HepG2 (cell line): ENCODE results near the gene OPRD1. TPM values are rescaled to one million over a fixed set of nuclear protein-coding genes. Genes with fewer than 3 reads are reported as not detected.

Experiments
- ATRX ChIP-seq: sonication (generic); formaldehyde crosslinking; IDR thresholded peaks from 2 replicates; pipeline ENCODE4 v1.4.0; 2020; ENCODE audit warnings: missing genetic modification reagents, borderline replicate concordance
- EHMT2 ChIP-seq: fragments of 200-600 bp; sonication (generic); IDR thresholded peaks from 2 replicates; pipeline ENCODE4 v1.7.0; 2017; ENCODE audit warnings: antibody characterized with exemption, low read depth, low read length, borderline replicate concordance
- JUND ChIP-seq: sonication (generic); formaldehyde crosslinking; IDR thresholded peaks from 2 replicates; pipeline ENCODE4 v1.8.0; 2022; ENCODE audit warnings: mild to moderate bottlenecking, missing genetic modification reagents
- KAT8 ChIP-seq: IDR thresholded peaks from 2 replicates; pipeline ENCODE4 v1.6.1; 2016; ENCODE audit warnings: missing genetic modification reagents, missing compliant biosample characterization
- KDM6A ChIP-seq: IDR thresholded peaks from 2 replicates; pipeline ENCODE4 v1.6.1; 2016; ENCODE audit warnings: low read depth
- LCORL ChIP-seq, 2 experiments: fragments of 450-650 bp in 1 of 2; sonication (generic) in 1 of 2; formaldehyde crosslinking in 1 of 2; IDR thresholded peaks; 2 replicates each; pipeline versions ENCODE4 v1.5.0 to v1.6.1; 2017 to 2020; ENCODE audit warnings: antibody characterized with exemption in 1 of 2, missing genetic modification reagents in 1 of 2
- MIXL1 ChIP-seq: IDR thresholded peaks from 2 replicates; pipeline ENCODE4 v1.6.1; 2016
- NFIC ChIP-seq: IDR thresholded peaks from 2 replicates; pipeline ENCODE4 v1.6.1; 2012; ENCODE audit warnings: mild to moderate bottlenecking, low read length, inconsistent platforms
- NKX3-1 ChIP-seq: sonication (generic); formaldehyde crosslinking; IDR thresholded peaks from 2 replicates; pipeline ENCODE4 v1.5.0; 2020; ENCODE audit warnings: missing genetic modification reagents
- NR1H2 ChIP-seq: sonication (generic); formaldehyde crosslinking; IDR thresholded peaks from 2 replicates; pipeline ENCODE4 v1.8.1; 2022; ENCODE audit warnings: low read depth, missing genetic modification reagents, borderline replicate concordance
- RAD51 ChIP-seq: fragments of 450-650 bp; IDR thresholded peaks from 2 replicates; pipeline ENCODE4 v1.6.1; 2016; ENCODE audit warnings: borderline replicate concordance
- RORA ChIP-seq: sonication (generic); formaldehyde crosslinking; IDR thresholded peaks from 2 replicates; pipeline ENCODE4 v1.5.0; 2020; ENCODE audit warnings: mild to moderate bottlenecking, missing genetic modification reagents, moderate library complexity
- SAFB2 ChIP-seq: sonication (generic); formaldehyde crosslinking; IDR thresholded peaks from 2 replicates; pipeline ENCODE4 v1.5.1; 2020; ENCODE audit warnings: missing genetic modification reagents, low read depth, mild to moderate bottlenecking, borderline replicate concordance
- SCMH1 ChIP-seq: sonication (generic); formaldehyde crosslinking; IDR thresholded peaks from 2 replicates; pipeline ENCODE4 v1.9.0; 2021; ENCODE audit warnings: missing genetic modification reagents, mild to moderate bottlenecking, borderline replicate concordance
- SETDB1 ChIP-seq: sonication (generic); formaldehyde crosslinking; IDR thresholded peaks from 2 replicates; pipeline ENCODE4 v1.5.1; 2020; ENCODE audit warnings: missing genetic modification reagents, mild to moderate bottlenecking, borderline replicate concordance
- TSC22D2 ChIP-seq: sonication (generic); formaldehyde crosslinking; IDR thresholded peaks from 2 replicates; pipeline ENCODE4 v1.5.1; 2020; ENCODE audit warnings: missing genetic modification reagents, mild to moderate bottlenecking, borderline replicate concordance
- XRCC5 ChIP-seq: fragments of 200-400 bp; formaldehyde crosslinking; optimal IDR thresholded peaks from 2 replicates; pipeline ENCODE3; 2017; ENCODE audit warnings: mild to moderate bottlenecking, low read length
- ZKSCAN1 ChIP-seq: fragments of 150-350 bp; IDR thresholded peaks from 2 replicates; pipeline ENCODE4 v1.6.1; 2014; ENCODE audit warnings: low read length
- ZNF121 ChIP-seq: sonication (generic); formaldehyde crosslinking; IDR thresholded peaks from 2 replicates; pipeline ENCODE4 v1.5.0; 2020; ENCODE audit warnings: mild to moderate bottlenecking, missing genetic modification reagents
- ZNF136 ChIP-seq: sonication (generic); formaldehyde crosslinking; IDR thresholded peaks from 2 replicates; pipeline ENCODE4 v1.8.1; 2022; ENCODE audit warnings: low read depth, mild to moderate bottlenecking, moderate library complexity, missing genetic modification reagents
- ZNF350 ChIP-seq: sonication (generic); formaldehyde crosslinking; IDR thresholded peaks from 2 replicates; pipeline ENCODE4 v1.4.0; 2020; ENCODE audit warnings: mild to moderate bottlenecking, low read depth, missing genetic modification reagents, borderline replicate concordance
- ZNF557 ChIP-seq: sonication (generic); formaldehyde crosslinking; IDR thresholded peaks from 2 replicates; pipeline ENCODE4 v1.4.0; 2020; ENCODE audit warnings: missing genetic modification reagents
- ZSCAN30 ChIP-seq: sonication (generic); formaldehyde crosslinking; IDR thresholded peaks from 2 replicates; pipeline ENCODE4 v1.5.0; 2020; ENCODE audit warnings: mild to moderate bottlenecking, missing genetic modification reagents
- ZSCAN9 ChIP-seq: IDR thresholded peaks from 2 replicates; pipeline ENCODE4 v1.6.1; 2016; ENCODE audit warnings: borderline replicate concordance
- polyA plus RNA-seq, 8 experiments: library from polyadenylated mRNA; depleted of rRNA in 3 of 8; stranded (reverse) in 7 of 8; unstranded in 1 of 8; fragments of >200 nt; fragmentation: Illumina TruSeq in 4 of 8; extraction: Trizol in 4 of 8; gene quantifications; 2 replicates each; pipeline versions ENCODE4 v1.2.1 to v1.2.3, GENCODE V29; 2011 to 2016; ENCODE audit warnings: low read depth in 4 of 8, missing spikeins in 1 of 8, mixed read lengths in 1 of 8; ENCODE audit not compliant: insufficient read depth in 1 of 8
- total RNA-seq, 5 experiments: library from RNA; depleted of rRNA; stranded (reverse); fragments of >200 nt; fragmentation: Illumina TruSeq; extraction: Trizol; gene quantifications; 2 replicates each; pipeline ENCODE4 v1.2.3, GENCODE V29; 2016; ENCODE audit warnings: low read depth in 1 of 5
- TF ChIP-seq, protein P1 (sequence below): sonication (generic); formaldehyde crosslinking; IDR thresholded peaks from 2 replicates; pipeline ENCODE4 v1.8.1; 2023; ENCODE audit warnings: mild to moderate bottlenecking, moderate library complexity, missing genetic modification reagents
- TF ChIP-seq, protein P2 (sequence below): sonication (generic); formaldehyde crosslinking; IDR thresholded peaks from 2 replicates; pipeline ENCODE4 v1.8.0; 2022; ENCODE audit warnings: mild to moderate bottlenecking, missing genetic modification reagents, moderate library complexity

OPRD1 gene
- total and polyA plus RNA-seq, 2 of the 13 experiments (the other 11 are each of a cell fraction or from before 2014, with no cell fraction given): 0.02 to 0.03 TPM

DNA sequence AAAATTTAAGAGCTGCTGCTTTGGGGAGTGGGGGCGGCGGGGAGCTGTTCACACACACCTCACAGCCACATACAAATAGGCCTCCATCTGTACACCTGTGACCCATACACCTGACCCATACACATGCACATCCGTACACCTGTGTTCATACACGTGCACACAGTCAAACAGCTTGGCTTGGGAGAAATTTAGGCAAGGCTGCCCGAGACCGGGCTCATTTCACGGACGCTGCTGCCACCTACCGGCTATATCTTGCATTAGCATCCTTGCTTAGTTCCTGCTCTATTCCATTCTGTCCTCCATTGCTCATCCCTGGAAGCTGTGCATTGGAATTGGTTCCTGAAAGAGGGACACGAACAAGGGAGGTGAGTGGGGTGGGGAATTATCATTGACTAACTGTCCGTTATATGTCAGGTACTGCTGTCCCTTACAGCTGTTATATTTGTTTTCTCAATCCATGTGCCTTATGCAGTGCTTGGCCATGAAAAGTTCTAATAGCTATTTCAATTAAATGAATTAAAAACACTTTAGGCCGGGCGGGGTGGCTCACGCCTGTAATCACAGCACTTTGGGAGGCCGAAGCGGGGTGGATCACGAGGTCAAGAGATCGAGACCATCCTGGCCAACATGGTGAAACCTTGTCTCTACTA, 65.3 kb downstream of the OPRD1 start (continued):
- TF ChIP-seq TSC22D2 (CRISPR knock-in tag) (no peak), SAFB2 (no peak), ZSCAN9 (CRISPR knock-in tag) (no peak), SCMH1 (CRISPR knock-in tag) (no peak), MIXL1 (CRISPR knock-in tag) (0 out of 2 replicates have a peak, but pooled peaks have one; percentile 48), LCORL (IDR thresholded peaks at IDR 0.05) (no peak), LCORL (CRISPR knock-in tag; IDR thresholded peaks at IDR 0.05) (peak; percentile 88), EHMT2 (no peak), ZNF557 (no peak), KAT8 (no peak), ZNF121 (CRISPR knock-in tag) (no peak), NFIC (no peak), JUND (CRISPR knock-in tag) (no peak), SETDB1 (no peak), NR1H2 (CRISPR knock-in tag) (no peak), ZKSCAN1 (no peak), NKX3-1 (CRISPR knock-in tag) (no peak), RAD51 (no peak), ZNF136 (CRISPR knock-in tag) (no peak), RORA (CRISPR knock-in tag) (no peak), ZNF350 (CRISPR knock-in tag) (no peak; the same call in 1 of the 2 replicates), ZSCAN30 (no peak), XRCC5 (peak; percentile 23), ATRX (CRISPR knock-in tag) (no peak), KDM6A (CRISPR knock-in tag) (no peak)
- TF ChIP-seq, protein P1, sequence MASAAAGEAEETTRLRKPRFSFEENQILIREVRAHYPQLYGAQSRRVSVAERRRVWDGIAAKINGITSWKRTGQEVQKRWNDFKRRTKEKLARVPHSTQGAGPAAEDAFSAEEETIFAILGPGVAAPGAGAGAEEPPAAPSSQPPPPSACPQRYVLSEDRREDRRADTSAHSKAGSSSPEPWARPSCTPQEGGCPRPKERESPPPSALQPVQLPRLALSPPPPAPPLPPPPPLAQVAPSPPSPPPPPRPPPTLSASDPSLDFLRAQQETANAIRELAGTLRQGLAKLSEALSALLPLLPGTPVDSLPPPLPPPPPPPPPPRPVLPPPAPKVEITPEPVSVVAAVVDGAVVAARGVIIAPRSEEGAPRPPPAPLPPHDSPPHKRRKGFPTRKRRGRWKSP (CRISPR knock-in tag): no peak
- TF ChIP-seq, protein P2, sequence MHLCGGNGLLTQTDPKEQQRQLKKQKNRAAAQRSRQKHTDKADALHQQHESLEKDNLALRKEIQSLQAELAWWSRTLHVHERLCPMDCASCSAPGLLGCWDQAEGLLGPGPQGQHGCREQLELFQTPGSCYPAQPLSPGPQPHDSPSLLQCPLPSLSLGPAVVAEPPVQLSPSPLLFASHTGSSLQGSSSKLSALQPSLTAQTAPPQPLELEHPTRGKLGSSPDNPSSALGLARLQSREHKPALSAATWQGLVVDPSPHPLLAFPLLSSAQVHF: no peak
